ENCODE data around the gene FAM200B. TPM values are rescaled to one million over a fixed set of nuclear protein-coding genes. Genes with fewer than 3 reads are reported as not detected.

The FAM200B gene
- total RNA-seq, 1 donor from 2014 or later, result 36.1 TPM

DNA sequence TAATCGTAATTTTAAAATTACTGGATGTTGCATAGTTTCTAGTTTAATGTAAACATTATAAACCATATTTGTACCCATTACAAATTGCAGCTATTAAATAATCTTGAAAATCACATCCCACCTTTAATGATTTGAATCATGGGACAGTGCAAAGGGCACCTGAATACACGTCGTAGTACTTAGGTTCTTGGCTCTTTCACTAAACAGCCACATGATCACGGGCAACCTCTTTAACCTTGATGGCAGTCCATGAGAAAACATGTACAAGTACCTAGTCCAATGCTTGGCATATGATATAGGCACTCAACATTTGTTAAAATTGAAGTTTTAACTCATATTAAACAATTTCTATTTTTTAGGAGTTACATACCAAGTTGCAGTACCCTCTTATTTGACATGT, 14.6 kb upstream of the FAM200B start:
- DNase-seq (ENCODE audit: low read depth), result no peak

DNA sequence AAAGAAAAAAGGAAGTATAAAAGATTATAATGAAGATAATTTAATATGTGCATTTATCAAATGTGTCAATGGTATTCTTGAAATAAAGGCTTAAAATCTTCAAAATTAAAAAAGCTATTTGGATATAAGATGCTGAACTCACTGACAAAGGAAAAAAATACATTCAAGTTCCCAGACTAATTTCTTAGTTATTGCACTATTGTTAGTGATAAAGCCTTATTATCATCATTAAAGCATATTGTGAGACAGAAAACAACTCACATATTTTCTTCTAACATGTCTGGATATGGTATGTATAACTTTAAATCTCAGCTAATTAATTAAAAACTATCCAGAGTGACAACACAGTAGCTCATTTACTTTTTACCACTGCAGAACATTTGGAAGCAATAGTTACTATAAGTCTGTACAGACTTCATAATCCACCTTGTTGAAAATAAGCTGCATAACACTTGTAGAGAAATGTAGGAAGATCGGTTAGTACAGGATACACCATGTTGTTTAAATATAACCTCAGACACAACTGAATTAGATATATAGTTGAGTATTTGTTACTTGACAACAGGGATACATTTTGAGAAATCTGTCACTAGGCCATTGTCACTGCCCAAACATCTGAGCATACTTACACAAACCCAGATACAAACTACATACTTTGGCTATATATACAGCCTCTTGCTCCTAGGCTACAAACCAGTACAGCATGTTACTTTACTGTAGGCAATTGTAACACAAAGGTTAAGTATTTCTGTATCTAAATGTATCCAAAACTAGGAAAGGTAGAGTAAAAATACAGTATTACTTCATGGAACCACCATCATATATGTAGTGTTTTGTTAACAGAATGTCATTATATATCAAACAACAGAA, 12.8 kb upstream of the FAM200B start:
- no peak for DNase-seq (ENCODE audit: low read depth)

DNA sequence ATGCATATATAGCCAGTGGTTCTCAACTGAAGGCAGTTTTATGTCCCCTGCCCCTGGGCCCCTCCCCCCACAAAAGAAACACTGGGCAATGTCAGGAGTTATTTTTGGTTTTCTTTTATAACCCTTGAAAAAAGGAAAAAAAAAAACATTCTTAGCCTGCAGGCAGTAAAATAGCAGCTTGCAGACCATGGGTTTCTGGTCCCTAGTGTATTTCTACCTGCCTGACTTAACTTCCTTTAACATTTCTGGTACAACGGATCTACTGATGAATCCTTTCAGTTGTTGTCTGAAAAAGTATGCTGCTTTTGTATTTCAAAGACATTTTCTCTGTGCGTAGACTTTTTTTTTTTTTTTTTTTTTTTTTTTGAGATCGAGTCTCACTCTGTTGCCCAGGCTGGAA, 11.1 kb upstream of the FAM200B start:
- no peak for DNase-seq (ENCODE audit: low read depth)

DNA sequence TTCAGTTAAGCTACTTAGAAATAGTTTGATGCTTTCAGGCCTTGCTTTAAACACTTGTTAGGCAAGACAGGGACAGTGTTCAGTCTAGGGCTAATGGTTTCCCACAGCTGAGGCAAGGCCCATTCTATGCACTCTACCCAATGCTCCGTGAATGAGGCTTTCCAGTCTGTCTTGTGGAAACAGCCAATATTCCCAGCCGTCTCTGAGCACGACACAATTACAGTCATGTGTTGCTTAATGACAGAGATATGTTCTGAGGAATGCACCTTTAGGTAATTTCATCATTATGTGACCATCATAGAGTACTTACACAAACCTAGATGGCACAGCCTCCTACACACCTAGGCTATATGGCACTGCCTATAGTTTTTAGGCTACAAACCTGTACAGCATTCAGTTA, 9.5 kb upstream of the FAM200B start:
- DNase-seq (ENCODE audit: low read depth), result no peak

DNA sequence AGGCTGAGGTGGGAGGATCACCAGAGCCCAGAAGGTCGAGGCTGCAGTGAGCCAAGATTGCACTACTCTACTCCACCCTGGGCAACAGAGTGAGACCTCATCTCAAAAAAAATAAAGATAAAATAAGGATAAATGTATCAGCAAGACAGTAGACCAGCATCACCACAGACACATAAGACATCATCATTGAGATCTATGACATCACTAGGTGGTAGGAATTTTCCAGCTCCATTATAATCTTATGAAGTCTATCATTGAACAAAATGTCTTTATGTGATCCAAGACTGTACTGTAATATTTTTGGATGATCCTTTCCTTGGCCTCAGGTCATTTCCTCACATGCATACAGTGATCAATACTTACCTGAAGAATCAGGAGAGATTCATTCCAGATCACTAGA, 8.3 kb upstream of the FAM200B start:
- DNase-seq (ENCODE audit: low read depth), result no peak

DNA sequence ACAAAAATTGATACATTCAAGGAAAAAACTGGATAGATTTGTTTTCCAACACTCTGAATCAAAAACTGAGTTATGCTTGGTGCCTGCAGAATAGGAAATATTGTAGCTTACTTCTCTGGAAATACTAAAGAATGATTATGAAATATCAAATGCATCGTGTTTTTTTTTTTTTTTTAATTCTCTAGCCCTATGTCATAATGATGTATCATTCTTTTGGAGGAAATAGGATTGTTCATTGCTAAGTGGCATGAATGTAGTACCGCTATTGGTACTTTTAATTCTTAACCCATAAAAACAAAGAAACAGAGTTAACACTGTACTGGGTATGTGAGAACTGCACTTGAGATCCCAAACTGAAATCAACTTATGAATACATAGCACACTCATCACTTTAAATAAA, 7.6 kb upstream of the FAM200B start:
- DNase-seq (ENCODE audit: low read depth), result no peak

DNA sequence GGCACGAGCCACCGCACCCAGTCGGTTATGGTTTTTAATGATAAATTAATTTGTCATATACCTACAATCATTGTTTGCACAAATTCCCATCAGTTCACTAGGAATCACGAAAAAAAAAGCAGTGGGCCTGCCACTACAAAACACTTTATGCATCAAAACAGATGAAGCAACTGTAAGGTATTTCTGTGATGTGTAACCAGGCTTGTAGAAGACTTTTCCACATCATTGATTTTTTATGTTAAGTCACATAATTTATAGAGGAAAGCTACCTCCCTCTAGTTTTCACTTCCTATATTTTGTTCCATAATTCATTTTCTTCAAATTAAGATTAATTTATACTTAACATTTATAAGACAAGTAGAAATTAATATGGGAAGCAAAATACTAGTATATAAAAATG, 6.7 kb upstream of the FAM200B start:
- no peak for DNase-seq (ENCODE audit: low read depth)

DNA sequence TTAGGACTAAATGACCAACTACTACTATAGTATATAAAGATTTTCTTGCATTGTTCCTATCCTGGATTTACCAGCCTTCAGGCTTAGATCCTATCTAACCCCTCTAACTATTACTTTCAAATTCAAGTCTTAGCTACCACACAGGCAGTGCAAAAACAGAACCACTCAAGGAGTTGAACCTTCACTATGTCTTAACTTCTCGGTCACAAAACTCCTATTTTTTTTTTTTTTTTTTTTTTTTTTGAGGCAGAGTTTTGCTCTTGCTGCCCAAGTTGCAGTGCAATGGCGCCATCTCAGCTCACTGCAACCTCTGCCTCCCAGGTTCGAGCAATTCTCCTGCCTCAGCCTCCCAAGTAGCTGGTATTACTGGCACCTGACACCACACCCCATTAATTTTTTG, 6.3 kb upstream of the FAM200B start:
- no peak for DNase-seq (ENCODE audit: low read depth)

DNA sequence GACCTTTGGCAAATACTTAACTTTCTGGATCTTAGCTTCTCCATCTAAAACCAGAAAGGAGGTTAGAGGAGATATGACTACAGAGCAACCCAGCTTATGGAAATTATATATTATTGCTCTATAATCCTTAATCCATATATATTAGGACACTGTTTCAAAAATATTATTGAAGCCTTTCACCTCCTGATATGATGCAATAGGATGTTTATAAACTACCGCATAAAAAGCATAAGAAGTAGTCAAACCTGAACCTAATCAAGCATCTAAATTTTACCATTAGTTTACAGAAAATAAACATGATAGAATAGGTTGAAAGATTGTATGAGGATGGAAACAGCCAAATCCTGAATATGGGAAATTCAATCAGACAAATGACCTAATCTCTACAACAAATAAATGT, 5.6 kb upstream of the FAM200B start:
- no peak for DNase-seq (ENCODE audit: low read depth)

DNA sequence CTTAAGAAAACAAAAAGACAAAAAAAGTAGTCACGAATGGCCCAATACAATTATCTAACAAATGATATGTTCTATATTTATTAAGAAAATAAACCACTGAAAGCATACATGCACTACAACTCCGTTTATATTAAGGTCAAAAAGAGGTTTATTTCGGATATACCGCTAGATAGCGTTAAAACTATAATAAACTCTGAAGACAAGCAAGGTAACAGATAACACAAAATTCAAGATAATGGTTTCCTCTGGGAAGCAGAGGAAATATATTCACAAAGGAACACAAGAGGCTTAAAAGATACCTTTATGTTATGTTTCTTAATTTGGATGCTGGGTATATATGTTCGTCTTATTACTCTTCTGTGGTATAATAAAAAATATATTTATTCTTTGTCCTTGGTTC, 4.7 kb upstream of the FAM200B start:
- no peak for DNase-seq (ENCODE audit: low read depth)

DNA sequence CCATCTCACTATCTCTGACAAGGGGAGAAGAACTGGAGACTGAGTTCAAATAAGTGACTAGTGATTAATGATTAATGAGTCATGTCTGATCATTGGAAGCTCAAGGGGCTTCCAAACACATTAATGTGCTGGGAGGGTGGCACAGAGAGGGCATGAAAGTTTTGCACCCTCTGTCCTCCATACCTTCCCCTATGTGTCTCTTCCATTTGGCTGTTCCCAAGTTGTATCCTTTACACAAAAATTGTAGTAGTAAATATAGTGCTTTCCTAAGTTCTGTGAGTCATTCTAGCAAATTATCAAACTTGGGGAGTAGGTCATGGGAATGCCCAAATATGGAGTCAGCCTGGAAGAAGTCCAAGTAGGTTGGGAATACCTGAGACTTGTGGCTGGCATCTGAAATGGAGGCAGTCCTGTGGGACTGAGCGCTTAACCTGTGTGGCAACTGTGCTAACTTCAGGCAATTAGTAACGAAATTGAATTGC, 4.1 kb upstream of the FAM200B start:
- DNase-seq (ENCODE audit: low read depth), result no peak

DNA sequence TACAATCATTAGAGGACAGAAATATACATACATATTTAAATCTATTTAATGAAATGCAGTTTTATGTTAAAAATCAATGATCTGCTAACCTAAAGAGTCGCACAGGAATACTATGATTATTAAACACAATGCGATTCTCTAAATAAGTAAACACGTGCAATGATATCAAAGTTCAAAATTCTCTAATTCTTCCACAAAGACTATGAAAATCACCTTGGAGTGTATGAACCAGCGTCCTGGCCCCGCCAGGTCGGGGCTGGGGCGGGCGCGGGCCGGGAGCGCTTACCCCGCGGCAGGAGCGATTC, 608 bp upstream of the FAM200B start:
- no peak for DNase-seq (ENCODE audit: low read depth)

DNA sequence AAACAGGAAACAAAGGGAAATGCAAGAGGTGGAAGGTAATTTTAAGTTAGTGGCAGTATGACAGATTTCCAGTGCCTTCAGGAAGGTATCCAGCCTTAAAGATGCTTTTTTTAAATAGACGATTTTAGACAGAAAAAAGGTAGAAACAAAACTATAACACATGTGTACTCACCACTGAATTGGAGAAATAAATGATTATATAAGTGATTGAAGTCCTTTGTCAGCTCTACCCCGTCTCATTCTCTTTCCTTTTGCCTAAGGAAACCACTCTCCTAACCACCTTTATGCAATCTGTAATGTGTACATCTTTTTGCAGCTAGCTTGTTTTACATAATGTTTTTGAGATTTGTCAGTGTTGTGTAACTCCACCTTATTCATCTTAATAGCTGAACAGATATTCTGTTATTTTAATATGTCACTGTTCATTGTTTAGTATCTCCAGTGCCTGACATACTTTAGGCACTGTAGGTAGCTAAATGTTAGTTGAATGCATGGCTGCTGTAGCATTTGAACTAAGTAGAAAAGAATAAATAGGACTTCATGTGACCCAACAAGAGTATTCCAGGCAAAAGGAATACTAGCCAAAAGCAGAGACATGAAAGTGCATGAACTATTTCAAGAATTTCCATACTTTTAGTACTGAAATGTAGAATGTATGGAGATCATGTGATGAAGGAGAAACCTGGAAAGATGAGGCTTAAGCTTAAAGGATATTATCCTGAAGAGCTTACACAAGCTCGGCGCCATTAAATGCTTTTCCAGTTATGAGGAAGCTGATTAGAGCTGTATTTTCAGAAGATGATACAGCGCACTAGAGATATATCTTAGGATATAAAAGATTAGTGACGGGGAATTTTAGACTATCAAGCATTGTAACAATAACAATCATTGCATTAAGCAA, 865 bp downstream of the FAM200B start:
- DNase-seq (ENCODE audit: low read depth), result no peak

DNA sequence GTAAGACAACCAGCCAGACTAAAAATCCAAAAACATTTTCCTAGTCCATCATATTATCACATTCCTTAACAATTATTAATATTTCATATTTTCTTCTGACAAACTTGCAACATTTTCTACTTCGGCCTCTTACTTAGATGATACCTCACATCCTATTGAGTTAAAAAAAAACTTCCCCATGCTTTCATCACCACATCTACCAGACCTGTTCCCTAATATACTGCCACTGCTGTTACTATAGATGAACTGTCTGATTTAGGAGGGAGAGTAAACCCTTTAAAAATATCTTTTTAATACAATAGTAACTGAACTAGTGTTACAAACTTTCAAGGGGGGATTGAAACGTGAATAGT, 1.5 kb downstream of the FAM200B start:
- no peak for DNase-seq (ENCODE audit: low read depth)

DNA sequence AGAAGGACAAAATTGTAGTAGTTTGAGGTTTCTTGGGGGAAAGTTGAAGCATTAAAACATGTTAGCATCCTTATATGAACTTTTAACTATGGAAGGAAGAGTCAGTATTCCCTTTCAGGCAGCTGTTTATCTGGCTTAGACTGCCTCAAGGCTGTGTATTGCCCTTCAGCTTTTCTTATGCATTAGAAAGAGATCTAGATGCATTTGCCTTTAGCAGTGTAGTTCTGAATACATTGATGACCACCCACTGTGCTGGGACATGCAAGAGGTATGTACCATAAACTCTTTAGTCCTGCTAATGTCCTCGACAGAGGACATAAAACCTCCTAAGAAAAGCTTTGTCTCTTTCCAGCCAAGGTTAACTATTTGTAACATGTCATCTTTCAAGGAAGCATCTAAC, 2.9 kb downstream of the FAM200B start:
- DNase-seq (ENCODE audit: low read depth), result no peak

DNA sequence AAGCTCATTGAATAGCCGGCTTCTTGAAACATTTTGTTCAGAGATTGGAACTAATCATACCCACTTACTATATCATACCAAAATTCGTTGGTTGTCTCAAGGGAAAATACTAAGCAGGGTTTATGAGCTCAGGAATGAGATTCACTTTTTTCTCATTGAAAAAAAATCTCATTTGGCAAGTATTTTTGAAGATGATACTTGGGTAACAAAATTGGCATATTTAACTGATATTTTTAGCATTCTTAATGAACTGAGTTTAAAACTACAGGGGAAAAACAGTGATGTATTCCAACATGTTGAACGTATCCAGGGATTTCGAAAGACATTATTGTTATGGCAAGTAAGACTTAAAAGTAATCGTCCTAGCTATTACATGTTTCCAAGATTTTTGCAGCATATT, 6.4 kb downstream of the FAM200B start:
- DNase-seq (ENCODE audit: low read depth), result no peak

DNA sequence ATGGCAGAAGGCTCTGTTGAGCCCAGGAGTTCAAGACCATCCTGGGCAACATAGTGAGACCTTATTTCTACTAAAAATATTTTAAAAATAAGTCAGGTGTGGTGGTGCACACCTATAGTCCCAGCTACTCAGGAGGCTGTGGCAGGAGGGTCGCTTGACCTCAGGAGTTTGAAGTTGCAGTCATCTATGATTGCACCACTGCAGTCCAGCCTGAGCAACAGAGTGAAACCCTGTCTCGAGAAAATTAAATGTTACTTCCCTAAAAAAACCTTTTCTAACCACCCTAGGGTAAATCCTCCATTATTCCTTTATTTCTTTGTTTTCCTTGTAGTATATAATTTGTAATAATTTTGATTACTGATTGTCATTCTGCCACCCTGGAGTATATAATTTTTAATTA, 7.9 kb downstream of the FAM200B start:
- no peak for DNase-seq (ENCODE audit: low read depth)

DNA sequence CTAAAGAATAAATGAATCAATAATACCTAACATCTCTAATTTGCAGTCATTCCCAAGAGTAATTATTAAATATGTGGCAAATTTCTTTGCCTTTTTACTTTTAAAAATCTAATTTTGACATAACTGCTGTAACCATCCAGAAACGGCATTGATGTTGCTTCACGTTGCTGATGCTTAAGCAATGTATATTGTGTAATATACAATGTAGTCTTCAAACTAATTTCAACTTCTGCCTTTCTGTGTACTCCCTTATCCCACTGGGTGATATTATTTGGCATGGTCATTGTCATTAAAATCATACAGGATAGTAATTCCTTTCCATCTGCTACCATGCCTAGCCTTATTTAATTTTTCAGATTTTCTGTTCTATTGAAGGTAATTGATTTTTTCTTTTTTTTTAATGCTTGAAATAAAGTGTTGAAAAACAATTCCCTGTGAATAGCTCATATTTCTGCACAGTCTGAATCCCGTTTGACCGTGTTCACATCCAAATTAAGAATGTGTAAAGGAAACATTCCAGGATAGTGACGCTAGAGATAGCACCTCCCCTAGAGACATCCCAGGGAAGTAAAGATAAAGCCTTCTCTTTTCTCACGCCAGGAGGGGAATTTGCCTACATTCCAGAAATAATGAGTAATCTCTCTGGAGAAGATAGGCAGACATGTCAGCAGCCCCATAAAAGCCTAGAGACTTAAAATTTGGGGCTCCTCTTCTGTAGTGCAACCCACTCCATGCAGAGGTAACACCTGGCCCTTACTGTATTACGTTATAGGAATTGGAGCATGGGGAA, 8.6 kb downstream of the FAM200B start:
- peak; percentile 77 for DNase-seq (ENCODE audit: low read depth)

DNA sequence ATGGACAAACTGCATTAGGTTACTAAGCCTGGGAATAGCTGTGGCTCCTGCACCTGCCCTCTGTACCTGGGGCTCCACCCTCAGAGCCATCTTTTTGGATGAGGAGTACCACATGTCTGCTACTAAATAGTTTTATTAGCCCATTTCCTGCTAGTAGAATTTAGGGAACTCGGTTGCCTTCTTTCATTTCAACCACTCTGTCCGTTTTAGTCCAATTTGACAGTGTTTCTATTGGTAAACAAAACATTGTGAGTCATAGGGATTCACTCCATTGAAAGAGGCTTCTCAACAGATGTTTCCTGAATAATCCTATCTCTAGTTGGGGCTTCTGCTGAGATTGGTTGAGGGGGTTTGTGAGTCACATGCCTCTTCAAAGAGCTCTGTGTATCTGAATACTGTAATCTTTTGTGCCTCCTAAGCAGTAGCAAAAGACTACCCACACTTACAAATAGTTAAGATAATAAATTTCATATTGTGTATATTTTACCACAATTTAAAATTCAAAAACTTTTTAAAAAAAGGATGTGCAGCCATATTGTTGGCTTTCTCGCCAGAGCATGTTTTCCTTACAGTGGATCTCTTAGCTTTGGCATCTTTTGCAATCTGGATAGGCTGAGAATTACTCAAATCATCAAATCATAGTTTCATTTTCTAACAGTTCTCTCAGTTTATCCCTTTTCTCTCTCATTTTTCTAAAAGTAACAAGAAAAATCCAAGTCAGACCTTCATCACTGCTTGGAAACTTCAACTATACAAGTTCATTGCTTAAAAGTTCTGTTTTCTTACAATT, 9.9 kb downstream of the FAM200B start:
- peak; percentile 84 for DNase-seq (ENCODE audit: low read depth)

DNA sequence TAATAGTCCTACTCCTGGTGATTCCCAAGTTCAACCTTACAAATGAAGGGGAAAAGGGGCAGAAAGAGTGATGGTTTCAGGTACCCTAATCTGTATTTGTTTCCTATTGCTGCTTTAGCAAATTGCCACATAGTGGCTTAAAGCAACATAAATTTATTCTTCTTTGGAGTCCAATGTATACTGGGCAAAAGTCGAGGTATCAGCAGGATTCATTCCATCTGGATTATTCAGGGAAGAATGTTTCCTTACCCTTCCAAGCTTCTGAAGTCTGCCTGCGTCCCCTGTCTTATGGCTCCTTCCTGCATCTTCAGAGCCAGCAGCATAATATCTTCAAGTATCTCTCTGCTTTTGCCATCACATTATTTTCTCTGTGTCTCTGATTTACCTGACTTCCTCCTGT, 11.0 kb downstream of the FAM200B start:
- no peak for DNase-seq (ENCODE audit: low read depth)

DNA sequence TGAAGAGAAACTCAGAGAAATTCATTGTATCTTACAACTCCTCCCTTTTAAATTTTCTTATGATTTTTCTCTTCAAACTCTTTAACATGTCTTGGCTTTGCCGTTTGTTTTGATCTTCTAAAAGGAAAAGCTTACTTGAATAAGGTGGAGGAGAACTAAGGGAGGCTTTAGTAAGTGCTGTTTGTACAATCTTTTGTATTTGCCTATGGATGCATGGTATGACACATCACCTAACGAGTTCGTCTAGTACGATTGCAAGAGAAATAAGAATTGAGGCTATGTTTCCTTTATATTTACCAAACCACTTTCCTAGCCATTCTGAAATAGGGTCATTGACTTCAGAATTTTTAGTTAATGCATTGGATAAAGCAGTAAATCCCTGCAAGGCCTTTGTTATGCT, 12.8 kb downstream of the FAM200B start:
- DNase-seq (ENCODE audit: low read depth), result no peak

Measured in myocyte (in vitro differentiated cells).